GM19099 (cell line): Measurements from ENCODE around the gene NAALADL2.

Source experiments
- POLR2A ChIP-seq: IDR thresholded peaks from 3 replicates; pipeline ENCODE4 v1.6.1; 2011; ENCODE audit warnings: low read depth; ENCODE audit not compliant: insufficient read length; ENCODE audit errors: extremely low read depth

NAALADL2 gene

DNA sequence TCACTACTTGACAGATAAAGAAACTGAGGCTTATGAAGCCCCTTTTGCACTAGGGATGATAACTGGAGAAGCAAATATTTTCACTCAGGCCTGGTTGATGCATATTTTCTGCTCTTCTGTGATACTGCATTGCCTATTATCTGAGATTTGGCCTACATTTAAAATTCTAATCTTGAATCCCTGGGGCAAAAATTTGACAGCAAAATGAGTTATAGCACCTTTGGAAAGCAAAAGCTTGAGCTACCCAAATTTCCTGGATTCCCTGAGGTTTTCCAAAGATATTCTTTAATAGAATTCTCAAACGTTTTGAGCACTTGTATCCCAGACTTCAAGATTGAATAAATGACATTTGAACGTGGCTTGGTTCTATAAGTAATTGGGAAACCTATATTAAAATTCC, 86.1 kb downstream of the NAALADL2 start:
- no peak for TF ChIP-seq POLR2A

- no peak for TF ChIP-seq POLR2A
These were observed 86.8 kb downstream of the NAALADL2 start for GRCh38 chr3:174945951-174946350.

DNA sequence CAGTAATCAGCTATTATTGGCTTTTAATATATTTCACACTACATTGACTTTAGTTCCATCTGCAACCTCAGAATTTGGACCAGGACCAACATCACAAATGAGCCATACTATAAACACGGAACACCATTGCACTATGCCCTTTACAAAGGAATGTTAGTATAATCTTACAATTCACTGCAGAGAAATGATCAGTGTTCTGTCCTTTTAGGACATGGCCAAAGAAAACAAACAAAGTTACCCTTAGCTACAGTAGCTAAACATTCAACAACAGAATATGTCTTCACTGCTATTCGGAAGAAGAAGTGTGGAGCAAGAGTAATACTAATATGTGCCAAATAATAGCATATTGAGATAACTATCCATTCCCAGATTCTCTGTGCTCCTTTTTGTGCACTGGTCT, 90.4 kb downstream of the NAALADL2 start:
- TF ChIP-seq POLR2A, result no peak

DNA sequence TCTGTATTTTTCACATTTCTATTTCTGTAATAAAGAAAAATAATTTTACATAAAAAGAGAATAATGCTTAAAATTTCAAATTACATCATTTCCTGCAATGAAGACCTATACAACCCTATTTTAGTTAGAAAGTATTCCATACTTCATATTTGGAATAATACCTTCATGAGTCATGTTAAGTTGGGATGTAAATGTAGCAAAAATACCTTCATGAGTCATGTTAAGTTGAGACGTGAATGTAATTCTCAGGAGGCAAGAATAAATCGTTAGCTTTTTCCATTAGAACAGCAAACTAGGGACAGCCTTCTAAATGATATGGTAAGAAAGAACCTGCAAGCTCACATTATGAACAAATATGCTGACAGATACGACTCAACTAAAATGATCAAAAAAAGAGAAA, 91.9 kb downstream of the NAALADL2 start:
- no peak for TF ChIP-seq POLR2A

GRCh38 chr3:174951498-174952005, 92.4 kb downstream of the NAALADL2 start:
- no peak for TF ChIP-seq POLR2A

DNA sequence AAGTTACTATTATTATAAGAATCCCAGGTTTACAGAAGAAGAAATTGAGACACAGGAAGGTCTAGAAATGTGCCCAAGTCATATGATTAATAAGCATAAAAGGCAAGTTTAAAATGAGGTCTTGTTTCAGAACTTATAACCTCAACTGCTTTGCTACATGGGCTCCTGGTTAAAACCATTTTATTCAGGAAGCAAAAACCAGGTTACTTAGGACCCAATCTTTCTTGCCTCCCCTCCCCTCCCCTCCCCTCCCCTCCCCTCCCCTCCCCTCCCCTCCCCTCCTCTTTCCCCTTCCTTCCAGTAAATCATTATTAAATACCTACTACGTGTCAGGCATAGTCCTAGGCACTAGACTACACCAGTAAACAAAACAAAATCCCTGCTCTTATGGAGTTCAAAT, 93.9 kb downstream of the NAALADL2 start:
- no peak for TF ChIP-seq POLR2A

GRCh38 chr3:174955513-174956016, 96.4 kb downstream of the NAALADL2 start:
- TF ChIP-seq POLR2A, result no peak

DNA sequence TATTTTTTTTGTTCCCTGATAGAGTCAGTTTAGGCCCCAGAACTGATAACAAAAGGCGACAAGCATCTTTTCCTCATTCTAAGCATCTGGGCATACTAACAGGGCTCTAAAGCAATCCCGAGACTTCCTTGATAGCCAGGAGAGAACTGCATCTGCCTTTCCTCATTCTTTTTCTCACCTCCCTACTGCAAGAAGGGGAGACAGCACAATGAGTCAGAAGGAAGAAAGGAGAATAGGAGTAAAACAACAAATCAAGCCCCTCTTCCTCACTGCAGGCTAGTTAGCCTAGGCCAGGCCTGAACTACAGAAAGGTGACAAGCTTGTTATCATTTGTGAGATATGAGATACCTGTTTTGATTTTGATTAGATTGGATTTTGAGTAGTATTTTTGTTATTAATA, 97.9 kb downstream of the NAALADL2 start:
- no peak for TF ChIP-seq POLR2A

- no peak for TF ChIP-seq POLR2A
These were observed 98.4 kb downstream of the NAALADL2 start for GRCh38 chr3:174957551-174958001.

- TF ChIP-seq POLR2A, result no peak
These were observed 99.7 kb downstream of the NAALADL2 start for GRCh38 chr3:174958671-174959328.

DNA sequence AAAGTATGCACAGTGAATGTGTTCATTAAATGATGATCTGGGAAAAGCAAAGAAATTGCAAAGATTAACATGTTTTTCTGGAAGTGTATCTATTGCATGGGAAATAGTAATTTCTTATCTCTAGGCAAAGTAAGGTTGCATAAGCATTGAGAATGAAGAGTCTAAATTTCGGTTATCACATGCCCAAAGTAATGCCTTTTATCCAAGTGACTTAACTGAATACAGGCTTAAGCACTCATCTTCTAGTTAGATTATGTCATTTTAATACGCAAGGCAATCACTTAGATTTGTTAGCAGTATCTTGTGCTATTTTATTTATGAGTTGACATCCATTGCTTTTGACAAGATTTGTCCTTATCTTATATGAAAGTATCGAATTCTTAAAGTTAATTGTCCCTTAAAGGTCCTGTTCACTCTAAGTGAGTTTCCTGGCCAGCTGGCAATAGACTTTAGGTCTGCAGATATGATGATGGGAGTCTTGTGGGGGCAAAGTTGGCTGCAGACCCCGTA, 100.5 kb downstream of the NAALADL2 start:
- TF ChIP-seq POLR2A, result no peak

DNA sequence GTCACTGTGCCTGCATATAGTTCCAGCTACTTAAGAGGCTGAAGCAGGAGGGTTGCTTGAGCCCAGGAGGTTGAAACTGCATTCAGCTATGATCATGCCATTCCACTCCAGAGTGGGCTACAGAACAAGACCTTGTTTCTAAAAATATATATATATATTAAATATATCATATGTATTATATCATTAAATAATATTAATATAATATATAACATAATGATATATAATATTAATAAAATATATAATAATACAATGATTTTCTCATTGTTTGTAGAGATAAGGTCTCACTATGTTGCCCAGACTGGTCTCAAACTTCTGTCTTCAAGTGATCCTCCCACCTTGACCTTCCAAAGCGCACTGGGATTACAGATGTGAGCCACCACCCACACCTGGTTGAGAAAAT, 101.8 kb downstream of the NAALADL2 start:
- no peak for TF ChIP-seq POLR2A

DNA sequence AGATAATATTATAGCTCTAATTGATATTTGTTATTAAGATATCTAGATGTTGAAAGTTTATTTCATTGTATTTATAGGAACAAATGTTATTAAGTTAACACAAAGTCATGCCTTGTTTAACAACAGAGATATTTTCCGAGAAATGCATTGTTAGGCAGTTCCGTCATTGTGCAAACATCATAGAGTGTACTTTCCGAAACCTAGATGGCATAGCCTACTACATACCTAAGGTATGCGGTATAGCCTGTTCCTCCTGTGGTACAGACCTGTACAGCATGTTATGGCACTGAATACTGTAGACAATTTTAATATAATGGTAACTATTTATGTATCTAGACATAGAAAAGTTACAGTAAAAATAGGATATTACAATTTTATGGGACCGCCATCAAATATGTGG, 114.3 kb downstream of the NAALADL2 start:
- TF ChIP-seq POLR2A, result no peak

DNA sequence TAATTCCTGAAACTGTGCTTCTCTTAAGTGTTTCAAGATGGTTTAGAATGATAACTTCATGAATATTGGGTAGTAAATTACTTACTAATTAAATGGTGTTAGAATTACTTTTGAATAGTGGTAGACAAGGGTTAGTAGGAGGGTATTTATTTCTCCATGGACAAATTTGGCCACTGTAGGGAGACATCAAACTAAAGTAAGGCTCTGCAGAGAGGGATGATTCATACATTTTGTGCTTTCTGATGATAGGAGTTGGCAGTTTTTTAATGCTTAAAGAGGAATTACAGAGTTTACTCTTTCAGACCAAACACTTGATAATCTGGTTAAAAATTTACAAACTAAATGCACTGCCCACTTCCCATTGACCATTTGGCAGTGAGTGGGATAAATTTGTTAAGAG, 127.6 kb downstream of the NAALADL2 start:
- no peak for TF ChIP-seq POLR2A

DNA sequence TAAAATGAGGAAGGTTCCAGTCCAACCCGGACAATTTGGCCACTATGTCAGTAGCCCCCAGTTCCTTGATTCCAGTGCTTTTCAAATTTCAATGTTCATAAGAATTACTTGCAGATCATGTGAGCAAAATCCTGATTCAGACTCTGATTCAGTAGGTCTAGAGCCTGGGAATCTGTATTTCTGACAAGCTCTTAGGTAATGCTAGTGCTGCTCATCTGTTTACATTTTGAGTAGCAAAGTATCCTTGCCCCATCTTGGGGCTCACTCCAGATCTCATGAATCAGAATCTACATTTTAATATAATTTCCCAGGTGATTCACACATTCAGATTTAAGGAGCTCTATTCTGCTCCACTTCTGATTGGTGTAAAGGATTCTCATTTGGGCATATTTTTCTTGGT, 142.0 kb downstream of the NAALADL2 start:
- TF ChIP-seq POLR2A, result no peak

- TF ChIP-seq POLR2A, result no peak
These were observed 143.6 kb downstream of the NAALADL2 start for GRCh38 chr3:175002732-175003143.
